D721Med (cell line): ENCODE results near the gene RIBC1.

Source experiments
- DNase-seq: peaks from one replicate; pipeline ENCODE4 v3.0.0; 2011; ENCODE audit warnings: low spot score; ENCODE audit not compliant: insufficient read length
- FAIRE-seq: peaks from 2 replicates; lab custom pipeline; 2011; peaks lifted over from hg19 to GRCh38; lab: Jason Lieb, UNC
- TF ChIP-seq, protein P1 (sequence below): IDR thresholded peaks from 2 replicates; pipeline ENCODE4 v1.5.1; 2012; ENCODE audit warnings: mild to moderate bottlenecking, control low read depth; ENCODE audit not compliant: insufficient read depth; ENCODE audit errors: missing control alignments

Gene RIBC1

GRCh38 chrX:53422861-53423306 is at the start of gene RIBC1:
RIBC1 (plus strand) TSS chrX:53422873; CDS start chrX:53426277, 3,404 bp downstream.
- TF ChIP-seq, protein P1, sequence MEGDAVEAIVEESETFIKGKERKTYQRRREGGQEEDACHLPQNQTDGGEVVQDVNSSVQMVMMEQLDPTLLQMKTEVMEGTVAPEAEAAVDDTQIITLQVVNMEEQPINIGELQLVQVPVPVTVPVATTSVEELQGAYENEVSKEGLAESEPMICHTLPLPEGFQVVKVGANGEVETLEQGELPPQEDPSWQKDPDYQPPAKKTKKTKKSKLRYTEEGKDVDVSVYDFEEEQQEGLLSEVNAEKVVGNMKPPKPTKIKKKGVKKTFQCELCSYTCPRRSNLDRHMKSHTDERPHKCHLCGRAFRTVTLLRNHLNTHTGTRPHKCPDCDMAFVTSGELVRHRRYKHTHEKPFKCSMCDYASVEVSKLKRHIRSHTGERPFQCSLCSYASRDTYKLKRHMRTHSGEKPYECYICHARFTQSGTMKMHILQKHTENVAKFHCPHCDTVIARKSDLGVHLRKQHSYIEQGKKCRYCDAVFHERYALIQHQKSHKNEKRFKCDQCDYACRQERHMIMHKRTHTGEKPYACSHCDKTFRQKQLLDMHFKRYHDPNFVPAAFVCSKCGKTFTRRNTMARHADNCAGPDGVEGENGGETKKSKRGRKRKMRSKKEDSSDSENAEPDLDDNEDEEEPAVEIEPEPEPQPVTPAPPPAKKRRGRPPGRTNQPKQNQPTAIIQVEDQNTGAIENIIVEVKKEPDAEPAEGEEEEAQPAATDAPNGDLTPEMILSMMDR: no peak
- peak; percentile 61 for DNase-seq
- no peak for FAIRE-seq

- DNase-seq: no peak
- FAIRE-seq: no peak
- TF ChIP-seq, protein P1: no peak
Measured at GRCh38 chrX:53373307-53373706, 49.4 kb upstream of the RIBC1 start.

- TF ChIP-seq, protein P1: no peak
- FAIRE-seq: no peak
- DNase-seq: no peak
Measured at GRCh38 chrX:53374222-53374820, 48.4 kb upstream of the RIBC1 start.

GRCh38 chrX:53374923-53375322 is 47.8 kb upstream of the RIBC1 start:
- no peak for DNase-seq
- TF ChIP-seq, protein P1: no peak
- no peak for FAIRE-seq

GRCh38 chrX:53376888-53377287 is 45.8 kb upstream of the RIBC1 start:
- peak; percentile 26 for DNase-seq
- FAIRE-seq: peak; percentile 76
- TF ChIP-seq, protein P1: no peak

- no peak for FAIRE-seq
- no peak for DNase-seq
Measured at GRCh38 chrX:53377464-53377863, 45.2 kb upstream of the RIBC1 start.

DNA sequence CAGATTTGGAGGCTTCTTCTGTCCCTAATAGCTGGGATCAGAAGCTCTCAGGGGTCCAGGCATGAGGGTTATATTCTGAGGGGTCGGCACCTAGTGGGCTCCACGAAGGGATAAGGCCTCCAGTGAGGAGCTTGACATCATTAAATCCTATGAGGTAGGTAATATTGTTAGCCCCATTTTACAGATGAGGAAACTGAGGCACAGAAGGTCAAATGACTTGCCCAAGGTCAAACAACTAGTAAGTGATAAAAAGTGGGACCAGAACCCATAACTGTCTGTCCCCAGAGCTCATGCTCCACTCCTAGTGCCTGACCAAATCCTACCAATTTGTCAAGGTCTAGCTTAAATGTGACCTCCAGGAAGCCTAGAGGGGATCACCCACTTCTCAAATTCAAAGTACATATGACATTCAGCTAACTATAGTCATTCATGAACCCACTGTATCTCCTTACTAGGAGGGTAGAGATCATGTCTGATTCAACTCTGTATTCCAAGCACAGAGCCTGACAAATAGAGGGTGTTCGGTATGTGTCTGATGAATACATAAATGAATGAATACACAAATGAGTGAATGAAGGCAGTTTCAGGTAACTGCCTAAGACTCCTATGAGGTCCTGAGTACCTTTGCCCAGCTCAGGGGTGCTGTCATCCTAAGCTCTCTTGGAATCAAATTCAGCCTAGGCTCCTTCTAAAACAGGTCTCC is 43.5 kb upstream of the RIBC1 start:
- DNase-seq (no peak), FAIRE-seq (no peak)
- TF ChIP-seq, protein P1: no peak

More at GRCh38 chrX:53377464-53377863, 45.2 kb upstream of the RIBC1 start:
- TF ChIP-seq, protein P1: no peak
